8988T (cell line): ENCODE measurements around the gene KRT76.
"Not testable (repeated sequence)": the region's sequence is repeated elsewhere in the genome, so short reads cannot be mapped to it uniquely, and the experiment has no call there.

Experiments
- DNase-seq: peaks from one replicate; pipeline ENCODE4 v3.0.0; 2011

Gene KRT76

GRCh38 chr12:52755533-52755932, 21.6 kb downstream of the KRT76 start:
- DNase-seq: no peak

- DNase-seq: no peak
Observed at GRCh38 chr12:52754135-52754534, 23.0 kb downstream of the KRT76 start.

GRCh38 chr12:52753283-52753682, 23.9 kb downstream of the KRT76 start:
- no peak for DNase-seq

- DNase-seq: no peak
Observed at GRCh38 chr12:52752516-52752915, 24.6 kb downstream of the KRT76 start.

DNA sequence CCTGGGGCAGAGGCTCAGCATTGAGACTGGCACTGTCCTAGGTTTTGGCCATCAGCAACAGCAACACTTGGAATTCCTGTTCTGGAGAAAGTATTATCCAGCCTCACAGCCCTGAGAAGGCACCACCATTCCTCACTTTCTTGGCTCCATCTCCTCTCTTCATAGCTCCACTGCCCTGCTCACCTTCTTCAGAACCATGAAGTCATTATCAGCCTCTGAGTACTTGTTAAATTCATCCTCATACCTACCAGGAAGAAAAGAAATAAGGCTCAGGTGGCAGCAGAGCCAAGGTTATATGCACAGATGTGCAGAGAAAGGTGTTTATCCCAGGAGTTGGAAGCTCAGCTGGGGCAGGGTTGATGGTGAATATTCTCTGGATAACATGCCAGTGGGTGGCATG, 25.4 kb downstream of the KRT76 start:
- DNase-seq: no peak

DNA sequence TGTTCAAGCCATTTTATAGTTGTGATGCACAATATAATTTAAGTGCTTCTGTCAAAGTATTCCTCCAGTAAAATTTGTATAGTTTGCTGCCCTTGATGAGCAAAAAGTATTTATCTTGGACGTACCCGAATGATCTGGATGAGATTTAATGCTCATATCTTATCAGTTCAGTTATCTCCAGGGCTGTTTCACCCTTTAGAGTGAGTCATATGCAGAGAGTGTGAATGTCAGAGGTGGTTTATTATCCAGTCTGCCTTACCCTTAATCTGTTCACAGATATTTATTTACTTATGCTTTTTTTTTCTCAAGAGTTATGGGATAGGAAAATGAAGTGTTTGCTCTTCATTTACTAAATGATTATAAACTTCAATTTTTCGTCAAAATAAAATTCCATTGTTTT, 26.6 kb downstream of the KRT76 start:
- DNase-seq: not testable (repeated sequence)

- no peak for DNase-seq
Observed at GRCh38 chr12:52749827-52750226, 27.3 kb downstream of the KRT76 start.

DNA sequence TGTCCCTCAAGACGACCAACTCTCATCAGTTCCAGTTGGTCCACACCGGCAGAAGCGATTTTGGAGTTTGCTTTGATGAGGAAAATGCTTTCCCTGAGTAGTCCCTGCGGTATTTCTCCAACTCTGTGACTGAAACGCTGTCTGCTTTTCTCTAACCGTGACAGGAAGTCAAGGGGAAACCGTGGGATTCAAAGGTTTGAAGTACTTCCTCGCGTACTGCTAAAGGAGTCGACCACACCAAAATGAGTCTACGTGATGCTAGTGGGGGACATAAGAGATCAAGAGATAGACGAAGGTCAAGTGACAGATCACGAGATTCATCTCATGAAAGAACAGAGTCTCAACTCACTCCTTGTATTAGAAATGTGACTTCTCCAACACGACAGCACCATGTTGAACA, 28.6 kb downstream of the KRT76 start:
- no peak for DNase-seq

DNA sequence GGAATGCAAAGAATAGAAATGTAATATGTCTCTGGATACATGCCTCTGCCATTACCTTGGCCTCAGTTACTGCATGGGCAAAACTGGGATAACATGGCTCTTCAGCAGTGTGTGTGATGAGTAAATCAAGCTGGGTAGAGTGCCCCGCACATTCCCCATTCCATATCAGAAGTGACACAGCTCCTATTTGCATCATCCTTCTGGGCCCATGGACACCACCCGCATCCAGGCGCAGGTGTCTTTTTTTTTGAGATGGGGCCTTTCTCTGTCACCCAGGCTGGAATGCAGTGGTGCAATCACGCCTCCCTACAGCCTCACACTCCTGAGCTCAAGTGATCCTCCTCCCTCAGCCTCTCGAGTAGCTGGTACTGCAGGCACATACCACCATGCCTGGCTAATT, 31.6 kb downstream of the KRT76 start:
- DNase-seq: no peak

- DNase-seq: no peak
Observed at GRCh38 chr12:52744493-52745156, 32.5 kb downstream of the KRT76 start.

- no peak for DNase-seq
Observed at GRCh38 chr12:52742822-52743457, 34.2 kb downstream of the KRT76 start.

GRCh38 chr12:52742196-52742580, 35.0 kb downstream of the KRT76 start:
- DNase-seq: no peak

DNA sequence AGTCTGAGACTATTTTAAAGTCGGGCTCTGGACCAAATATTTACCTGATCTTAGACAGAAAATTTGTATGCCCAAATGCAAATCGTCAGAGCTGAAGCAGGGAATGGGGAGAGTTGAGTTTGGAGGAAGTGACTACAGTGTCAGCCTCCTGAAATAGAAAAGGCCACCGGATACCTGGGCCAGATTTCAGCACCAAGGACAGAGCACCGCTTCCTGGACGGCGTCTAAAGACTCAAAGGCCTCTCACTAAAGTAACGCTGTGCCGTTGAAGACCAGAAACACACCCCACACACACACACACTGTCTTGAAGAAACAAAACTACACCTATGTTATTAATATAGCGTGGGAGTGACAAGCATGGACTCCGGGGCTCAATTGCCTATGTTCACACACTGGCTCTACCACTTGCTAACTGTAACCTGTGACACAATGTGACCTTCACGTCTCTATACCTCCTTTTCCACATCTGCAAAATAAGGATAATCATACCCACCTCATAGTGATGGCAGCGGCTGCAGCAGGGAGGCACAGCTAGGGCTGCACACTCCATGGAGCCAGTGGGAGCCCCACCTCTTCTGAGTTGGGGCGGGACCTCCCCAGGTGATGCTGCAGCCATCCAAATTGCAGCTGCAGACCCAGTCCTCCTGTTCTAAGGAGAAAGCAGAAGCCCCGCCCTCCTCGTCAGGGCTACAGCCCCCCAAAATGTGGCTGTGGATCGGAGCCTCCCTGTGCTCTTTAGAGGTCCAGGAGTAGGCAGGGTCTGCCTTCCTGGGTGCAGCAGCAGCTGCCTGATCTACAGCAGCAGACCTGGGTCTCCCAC, 35.6 kb downstream of the KRT76 start:
- DNase-seq: no peak

DNA sequence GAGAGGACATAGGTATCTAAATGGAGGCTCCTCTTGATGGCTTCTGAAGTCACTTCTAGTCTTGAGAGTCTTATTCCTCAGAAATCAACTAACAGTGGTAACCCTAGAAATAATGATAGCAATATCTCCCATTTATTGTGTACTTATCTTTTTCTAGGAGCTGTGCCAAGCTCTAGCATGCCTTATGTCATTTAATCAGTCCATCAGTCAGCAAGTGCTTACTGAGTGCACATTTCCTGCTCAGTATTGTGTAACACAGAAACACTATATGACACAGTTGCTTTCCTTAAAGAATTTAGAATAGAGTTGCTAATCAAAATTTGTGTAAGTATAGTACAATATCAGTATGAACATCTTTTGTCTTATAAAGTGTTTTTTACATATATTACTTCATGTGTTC, 36.6 kb downstream of the KRT76 start:
- DNase-seq: no peak

GRCh38 chr12:52739963-52740362, 37.2 kb downstream of the KRT76 start:
- DNase-seq: no peak

- DNase-seq: no peak
Observed at GRCh38 chr12:52735816-52736632, 41.1 kb downstream of the KRT76 start.

GRCh38 chr12:52735106-52735505, 42.0 kb downstream of the KRT76 start:
- no peak for DNase-seq

GRCh38 chr12:52730793-52731192, 46.4 kb downstream of the KRT76 start:
- DNase-seq: no peak

DNA sequence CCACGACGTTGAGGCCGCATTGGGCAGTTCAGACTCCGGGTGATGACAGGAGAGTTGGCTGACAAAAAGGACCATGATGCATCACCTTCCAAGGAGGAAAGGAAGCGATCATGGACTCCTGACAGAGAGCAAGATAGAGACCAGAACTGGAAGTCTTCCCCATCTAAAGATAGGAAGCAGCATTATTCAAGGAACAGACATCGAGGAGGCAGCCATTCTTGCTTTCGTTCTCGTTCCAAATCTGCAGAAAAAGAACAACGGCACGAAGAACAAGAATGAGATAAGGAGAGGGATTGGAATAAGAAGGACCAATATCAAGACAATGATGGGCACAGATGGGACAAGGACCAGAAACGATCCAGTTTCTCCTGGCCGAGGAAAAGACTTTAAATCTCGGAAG, 46.8 kb downstream of the KRT76 start:
- no peak for DNase-seq

DNA sequence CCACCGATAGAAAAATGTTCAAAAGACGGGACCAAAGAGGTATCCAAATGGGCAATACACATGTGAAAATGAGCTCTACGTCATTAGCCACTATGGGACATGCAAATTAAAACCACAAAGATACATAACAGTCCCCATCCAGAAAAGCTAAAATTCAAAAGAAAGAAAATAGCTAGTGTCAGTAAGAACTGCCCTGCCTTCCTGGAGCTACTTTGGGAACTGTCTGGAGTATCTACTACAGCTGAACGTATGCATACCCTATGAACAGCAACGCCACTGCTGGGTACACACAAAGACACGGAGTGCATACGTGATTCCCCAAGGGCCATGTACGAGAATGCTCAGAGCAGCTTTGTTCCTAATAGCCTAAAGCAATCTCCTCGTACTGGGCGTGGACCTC, 48.0 kb downstream of the KRT76 start:
- DNase-seq: no peak

GRCh38 chr12:52728374-52728773, 48.8 kb downstream of the KRT76 start:
- DNase-seq: no peak

- DNase-seq: no peak
Observed at GRCh38 chr12:52727037-52727436, 50.1 kb downstream of the KRT76 start.

DNA sequence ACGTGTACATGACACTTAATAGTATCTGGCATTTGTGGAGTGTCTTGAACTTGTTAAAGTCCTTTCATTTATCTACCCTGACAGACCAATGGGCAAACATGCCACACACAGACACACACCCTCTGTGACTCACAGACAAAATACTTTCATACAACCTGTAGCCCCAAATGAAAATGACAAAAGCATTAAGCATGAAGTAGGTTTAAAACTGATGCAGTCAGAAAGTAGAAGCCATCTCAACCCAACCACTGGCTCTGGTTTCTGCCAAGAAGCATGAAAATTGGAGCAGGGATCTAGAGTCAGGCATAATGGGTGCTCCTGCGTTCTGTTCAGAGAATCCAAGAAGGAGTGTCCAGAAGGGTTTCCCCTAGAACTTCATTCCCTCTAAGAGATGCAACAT, 50.7 kb downstream of the KRT76 start:
- no peak for DNase-seq
